Liver (tissue), 9 donors: ENCODE data around the gene SLC22A12. TPM values are rescaled to one million over a fixed set of nuclear protein-coding genes. Genes with fewer than 3 reads are reported as not detected.

Source experiments
- DNase-seq: peaks from one replicate; pipeline ENCODE4 v3.0.0-alpha.2; 2017; ENCODE audit warnings: low spot score
- H3K27ac ChIP-seq, 2 donors: one replicate each; pipeline ENCODE4 v1.7.0; 2013; ENCODE audit warnings: inconsistent platforms in 2 of 2, low read length in 2 of 2, control low read depth in 1 of 2, low read depth in 1 of 2, mild to moderate bottlenecking in 1 of 2
- H3K27me3 ChIP-seq, 4 donors: one replicate each; pipeline versions ENCODE4 v1.6.1 to v1.7.0; 2013; ENCODE audit warnings: low read length in 3 of 4, inconsistent platforms in 1 of 4, mild to moderate bottlenecking in 1 of 4, moderate library complexity in 1 of 4; ENCODE audit not compliant: control insufficient read depth in 4 of 4, insufficient read depth in 4 of 4
- H3K36me3 ChIP-seq, 4 donors: one replicate each; pipeline versions ENCODE4 v1.6.1 to v1.7.0; 2013; ENCODE audit warnings: low read length in 3 of 4, mild to moderate bottlenecking in 3 of 4, low read depth in 1 of 4, moderate library complexity in 1 of 4; ENCODE audit not compliant: control insufficient read depth in 4 of 4, insufficient read depth in 3 of 4
- H3K4me1 ChIP-seq, 4 donors: one replicate each; pipeline versions ENCODE4 v1.6.1 to v1.7.0; 2013; ENCODE audit warnings: low read length in 3 of 4, mild to moderate bottlenecking in 3 of 4, moderate library complexity in 1 of 4; ENCODE audit not compliant: control insufficient read depth in 4 of 4, insufficient read depth in 4 of 4
- H3K4me3 ChIP-seq, 3 donors: one replicate each; pipeline versions ENCODE4 v1.6.1 to v1.7.0; 2013; ENCODE audit warnings: low read length in 3 of 3, control low read depth in 1 of 3, low read depth in 1 of 3, mild to moderate bottlenecking in 1 of 3
- H3K9ac ChIP-seq, 2 donors: one replicate each; pipeline ENCODE4 v1.7.0; 2013; ENCODE audit warnings: low read length in 2 of 2, mild to moderate bottlenecking in 2 of 2, moderate library complexity in 2 of 2, control low read depth in 1 of 2, low read depth in 1 of 2
- H3K9me3 ChIP-seq, 4 donors: one replicate each; pipeline versions ENCODE4 v1.6.1 to v1.7.0; 2013; ENCODE audit warnings: low read length in 3 of 4; ENCODE audit not compliant: control insufficient read depth in 4 of 4
- EGR1 ChIP-seq, 2 donors: IDR thresholded peaks; 2 replicates each; pipeline ENCODE4 v1.6.1; 2016 to 2018; ENCODE audit warnings: antibody characterized with exemption in 2 of 2, low read depth in 2 of 2
- FOXA1 ChIP-seq: IDR thresholded peaks from 2 replicates; pipeline ENCODE4 v1.6.1; 2016; ENCODE audit warnings: antibody characterized with exemption
- FOXA2 ChIP-seq: IDR thresholded peaks from 2 replicates; pipeline ENCODE4 v1.6.1; 2016; ENCODE audit warnings: antibody characterized with exemption
- HNF4A ChIP-seq, 2 donors: conservative IDR thresholded peaks; 2 replicates each; pipeline ENCODE4 v1.6.1; 2016; ENCODE audit warnings: antibody characterized with exemption in 2 of 2, mild to moderate bottlenecking in 2 of 2
- HNF4G ChIP-seq: IDR thresholded peaks from 2 replicates; pipeline ENCODE4 v1.6.1; 2016; ENCODE audit warnings: antibody characterized with exemption
- JUND ChIP-seq, 2 donors: IDR thresholded peaks; 2 replicates each; pipeline ENCODE4 v1.6.1; 2016; ENCODE audit warnings: antibody characterized with exemption in 2 of 2
- RXRA ChIP-seq, 2 donors: IDR thresholded peaks; 2 replicates each; pipeline ENCODE4 v1.6.1; 2017 to 2018; ENCODE audit warnings: antibody characterized with exemption in 2 of 2, mild to moderate bottlenecking in 1 of 2
- SP1 ChIP-seq: IDR thresholded peaks from 2 replicates; pipeline ENCODE4 v1.6.1; 2018; ENCODE audit warnings: antibody characterized with exemption, mild to moderate bottlenecking
- TAF1 ChIP-seq: conservative IDR thresholded peaks from 2 replicates; pipeline ENCODE4 v1.6.1; 2016; ENCODE audit warnings: antibody characterized with exemption, mild to moderate bottlenecking
- YY1 ChIP-seq: IDR thresholded peaks from 2 replicates; pipeline ENCODE4 v1.6.1; 2016; ENCODE audit warnings: antibody characterized with exemption, mild to moderate bottlenecking
- WGBS: extraction: QIAGEN DNeasy Blood & Tissue Kit; methylation state at CpG from one replicate; pipeline ENCODE4 v1.1.7; 2013; 5-methylcytosine and 5-hydroxymethylcytosine counted together
- polyA plus RNA-seq, 2 donors: library from polyadenylated mRNA; stranded (reverse) in 1 of 2; unstranded in 1 of 2; fragments of 200-250 nt in 1 of 2; fragments of >200 nt in 1 of 2; fragmentation: Nextera tagmentation in 1 of 2; extraction: Ambion mirVana in 1 of 2; gene quantifications; one replicate each; pipeline versions ENCODE4 v1.2.1 to v1.2.3, GENCODE V29; 2013 to 2015
- total RNA-seq, 2 donors: library from RNA; depleted of rRNA; stranded (reverse); fragments of >200 nt; gene quantifications; one replicate each; pipeline ENCODE4 v1.2.3, GENCODE V29; 2014
- TF ChIP-seq, protein P1 (sequence below): IDR thresholded peaks from 2 replicates; pipeline ENCODE4 v1.6.1; 2016; ENCODE audit warnings: antibody characterized with exemption
- TF ChIP-seq, protein P2 (sequence below): IDR thresholded peaks from 2 replicates; pipeline ENCODE4 v1.6.1; 2016; ENCODE audit warnings: antibody characterized with exemption, mild to moderate bottlenecking
- donor health status: healthy.
- donor health status: healthy.
- donor health status: healthy.
- donor health status: healthy.
- donor health status: healthy.

Gene SLC22A12
- total and polyA plus RNA-seq, 4 donors = under 0.01 to 0.02 TPM; not detected in 2

DNA sequence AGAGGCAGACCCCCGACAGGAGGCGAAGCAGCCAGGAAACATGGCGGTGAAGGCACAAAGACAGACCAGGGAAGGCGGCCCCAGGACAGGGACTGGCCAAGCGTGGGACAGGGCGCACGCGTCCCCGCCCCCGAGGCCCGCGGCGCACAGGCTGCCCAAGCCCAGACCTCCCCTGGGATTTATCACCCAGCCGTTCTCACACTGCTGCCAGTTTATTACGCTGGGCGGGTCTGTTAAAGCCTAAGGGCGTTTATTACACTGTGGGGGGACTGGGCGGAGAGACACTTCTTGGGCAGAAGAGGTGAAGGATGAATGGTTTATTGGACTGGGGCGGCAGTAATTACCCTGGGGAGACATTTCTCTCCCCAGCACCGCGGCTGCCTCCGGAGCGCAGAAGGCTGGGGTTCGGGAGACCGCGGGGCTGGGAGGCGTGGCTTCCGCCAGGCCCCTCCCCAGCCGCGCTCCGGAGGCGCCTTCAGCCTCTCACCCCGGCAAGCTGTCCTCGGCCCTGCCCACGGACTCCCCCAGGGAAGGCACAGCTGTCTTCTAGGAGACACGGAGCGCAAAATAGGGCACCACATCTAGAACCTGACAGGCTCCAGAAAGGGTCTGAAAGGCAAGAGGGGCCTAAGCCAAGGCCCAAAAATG lies 47.1 kb downstream of the SLC22A12 start:
- DNase-seq = no peak
- H3K27ac ChIP-seq = no peak overlapping the region
- no peak overlapping the region for H3K4me3 ChIP-seq

GRCh38 chr11:64638829-64639228 lies 47.8 kb downstream of the SLC22A12 start:
- Histone ChIP-seq H3K27ac (no peak overlapping the region), H3K27me3 (peaks cover 0 to 6% (median 3%) of the 10 kb centered on the region in 4 donors), H3K9me3 (no peaks in the 10 kb centered on the region), H3K9ac (no peak overlapping the region), H3K36me3 (no peaks in the 10 kb centered on the region), H3K4me3 (no peak overlapping the region), H3K4me1 (no peaks in the 10 kb centered on the region)
- no peak for TF ChIP-seq TAF1
- TF ChIP-seq JUND (IDR thresholded peaks at IDR 0.05) = no peak
- TF ChIP-seq FOXA1 = no peak
- TF ChIP-seq HNF4A (conservative IDR thresholded peaks at IDR 0.05) = no peak
- TF ChIP-seq, protein P1, sequence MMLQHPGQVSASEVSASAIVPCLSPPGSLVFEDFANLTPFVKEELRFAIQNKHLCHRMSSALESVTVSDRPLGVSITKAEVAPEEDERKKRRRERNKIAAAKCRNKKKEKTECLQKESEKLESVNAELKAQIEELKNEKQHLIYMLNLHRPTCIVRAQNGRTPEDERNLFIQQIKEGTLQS = no peak
- TF ChIP-seq YY1 = no peak
- TF ChIP-seq, protein P2, sequence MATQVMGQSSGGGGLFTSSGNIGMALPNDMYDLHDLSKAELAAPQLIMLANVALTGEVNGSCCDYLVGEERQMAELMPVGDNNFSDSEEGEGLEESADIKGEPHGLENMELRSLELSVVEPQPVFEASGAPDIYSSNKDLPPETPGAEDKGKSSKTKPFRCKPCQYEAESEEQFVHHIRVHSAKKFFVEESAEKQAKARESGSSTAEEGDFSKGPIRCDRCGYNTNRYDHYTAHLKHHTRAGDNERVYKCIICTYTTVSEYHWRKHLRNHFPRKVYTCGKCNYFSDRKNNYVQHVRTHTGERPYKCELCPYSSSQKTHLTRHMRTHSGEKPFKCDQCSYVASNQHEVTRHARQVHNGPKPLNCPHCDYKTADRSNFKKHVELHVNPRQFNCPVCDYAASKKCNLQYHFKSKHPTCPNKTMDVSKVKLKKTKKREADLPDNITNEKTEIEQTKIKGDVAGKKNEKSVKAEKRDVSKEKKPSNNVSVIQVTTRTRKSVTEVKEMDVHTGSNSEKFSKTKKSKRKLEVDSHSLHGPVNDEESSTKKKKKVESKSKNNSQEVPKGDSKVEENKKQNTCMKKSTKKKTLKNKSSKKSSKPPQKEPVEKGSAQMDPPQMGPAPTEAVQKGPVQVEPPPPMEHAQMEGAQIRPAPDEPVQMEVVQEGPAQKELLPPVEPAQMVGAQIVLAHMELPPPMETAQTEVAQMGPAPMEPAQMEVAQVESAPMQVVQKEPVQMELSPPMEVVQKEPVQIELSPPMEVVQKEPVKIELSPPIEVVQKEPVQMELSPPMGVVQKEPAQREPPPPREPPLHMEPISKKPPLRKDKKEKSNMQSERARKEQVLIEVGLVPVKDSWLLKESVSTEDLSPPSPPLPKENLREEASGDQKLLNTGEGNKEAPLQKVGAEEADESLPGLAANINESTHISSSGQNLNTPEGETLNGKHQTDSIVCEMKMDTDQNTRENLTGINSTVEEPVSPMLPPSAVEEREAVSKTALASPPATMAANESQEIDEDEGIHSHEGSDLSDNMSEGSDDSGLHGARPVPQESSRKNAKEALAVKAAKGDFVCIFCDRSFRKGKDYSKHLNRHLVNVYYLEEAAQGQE = no peak
- no peak for TF ChIP-seq FOXA2
- no peak for TF ChIP-seq EGR1 (IDR thresholded peaks at IDR 0.05; ENCODE audit: low read depth in 2 of 2)
- 96% methylated on average over 2 of the region's 2 CpGs for WGBS
- DNase-seq = no peak

More for the DNA sequence above, 47.1 kb downstream of the SLC22A12 start:
- no peak overlapping the region for H3K9ac ChIP-seq
- H3K4me1 ChIP-seq = no peaks in the 10 kb centered on the region
- H3K27me3 ChIP-seq = peaks cover 0 to 5% (median 3%) of the 10 kb centered on the region in 4 donors
- 20% methylated on average over 37 of the region's 37 CpGs for whole genome bisulfite sequencing
- H3K36me3 ChIP-seq = no peaks in the 10 kb centered on the region
- TF ChIP-seq SP1 (no peak), HNF4G (no peak), JUND (IDR thresholded peaks at IDR 0.05) (no peak), FOXA2 (no peak), RXRA (IDR thresholded peaks at IDR 0.05) (no peak)
- TF ChIP-seq, protein P2 = no peak
- H3K9me3 ChIP-seq = no peaks in the 10 kb centered on the region
